ENCODE measurements around the gene FBXO46. TPM values are rescaled to one million over a fixed set of nuclear protein-coding genes. Genes with fewer than 3 reads are reported as not detected.

The FBXO46 gene
- total and polyA plus RNA-seq, 10 of the 15 experiments (the other 5 are each of a cell fraction or from before 2014, with no cell fraction given) = 2.5 to 61.5 (median 13.7) TPM

DNA sequence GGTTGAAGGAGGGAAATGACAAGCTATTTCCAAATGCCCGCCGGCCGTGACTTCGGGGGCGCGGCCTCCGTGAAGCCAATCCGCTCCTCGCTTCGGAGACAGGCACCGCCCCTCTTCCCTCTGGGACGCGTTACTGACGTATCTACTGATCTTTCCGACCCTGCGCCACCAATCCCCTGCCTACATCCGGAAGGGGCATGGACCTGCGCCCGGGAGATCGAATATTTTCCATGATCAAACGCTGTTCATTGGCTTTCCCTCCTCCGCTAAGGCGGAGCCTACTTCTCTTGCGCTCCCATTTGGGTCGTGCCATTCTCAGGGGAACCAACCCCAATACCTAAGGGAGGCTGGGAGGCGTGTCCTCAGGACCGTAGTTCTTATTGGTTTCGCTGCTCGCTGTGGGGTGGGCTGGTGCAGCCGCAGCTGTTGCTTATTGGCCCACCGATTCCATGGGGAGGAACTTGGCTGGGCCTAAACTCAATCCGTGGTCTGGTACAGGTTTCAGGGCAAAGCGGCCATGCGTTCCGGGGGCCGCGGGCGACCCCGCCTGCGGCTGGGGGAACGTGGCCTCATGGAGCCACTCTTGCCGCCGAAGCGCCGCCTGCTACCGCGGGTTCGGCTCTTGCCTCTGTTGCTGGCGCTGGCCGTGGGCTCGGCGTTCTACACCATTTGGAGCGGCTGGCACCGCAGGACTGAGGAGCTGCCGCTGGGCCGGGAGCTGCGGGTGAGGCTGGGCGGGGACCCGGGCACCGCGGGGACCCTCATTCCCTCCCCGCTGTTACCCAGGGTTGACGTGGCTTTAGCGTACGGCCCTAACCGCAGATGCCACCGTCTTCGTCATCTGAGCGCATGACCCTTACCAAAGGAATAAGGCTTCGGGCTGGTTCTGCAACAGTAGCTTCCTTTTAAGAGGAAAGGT lies 38.2 kb downstream of the FBXO46 start, which contains the start of gene QPCTL:
Gene QPCTL, plus strand, starts transcription at position 480 of the 919 bp plus-strand sequence. Its CDS starts 38 bp downstream, at position 518.
- FAIRE-seq = peak; percentile 100
- H3K9me3 ChIP-seq (replicated peaks; ENCODE audit: control insufficient read depth, insufficient read depth, low read length) = no peaks in the 10 kb centered on the region
- in situ Hi-C loops (cut with MboI) = no loop called here
- ChIA-PET POLR2A (interaction anchor here (0.6 to 4.8 kb wide), 25 partner anchors 10 to 693 kb away, joined by 3 to 54 read pairs (median 4); partner anchors contain the start of genes FBXO46, SIX5 and TRAPPC6A), SMC1A (ENCODE audit: uncharacterized antibody, unreplicated experiment) (interaction anchor here (0.6 to 4.5 kb wide), 23 partner anchors 9 to 214 kb away, joined by 3 to 31 read pairs (median 4); partner anchors contain the start of genes FBXO46 and GIPR), CTCF (interaction anchor here (0.6 to 4.6 kb wide), 33 partner anchors 12 to 576 kb away, joined by 3 to 73 read pairs (median 5); partner anchors contain the start of genes DMWD, EML2, FBXO46 and GIPR), RAD21 (ENCODE audit: unreplicated experiment) (interaction anchor here (0.6 to 3.2 kb wide), 22 partner anchors 10 to 317 kb away, joined by 3 to 41 read pairs (median 5); partner anchors contain the start of genes DMPK, DMWD, FBXO46 and GIPR)
- 1% methylated on average over 70 of the region's 70 CpGs for WGBS (ENCODE audit: insufficient coverage, insufficient replicate concordance, low lambda C conversion rate, missing lambda C conversion rate)
- intact Hi-C loops (cut with micrococcal nuclease; ENCODE audit: unreplicated experiment) = loop anchor here (5.0 kb wide), 2 partner anchors 75 to 110 kb away; partner anchors contain the start of genes OPA3 and SIX5
- peak; percentile 93 for ATAC-seq
- peak within 1 kb of the TSS; percentile 99 for H2AFZ ChIP-seq (ENCODE audit: control insufficient read depth, low read depth, low read length)
- peak within 1 kb of the TSS; percentile 97 for H3K4me2 ChIP-seq (ENCODE audit: control insufficient read depth, insufficient read depth)
- no peaks in the 10 kb centered on the region for H3K27me3 ChIP-seq (replicated peaks in 1 of 2; ENCODE audit: control insufficient read depth in 2 of 2, insufficient read depth in 2 of 2, low read length in 1 of 2)
- peak within 1 kb of the TSS; percentile 82 for H3K27ac ChIP-seq (ENCODE audit: control insufficient read depth, insufficient read depth)
- peaks cover 31% of the 10 kb centered on the region for H3K79me2 ChIP-seq (ENCODE audit: control insufficient read depth, insufficient read depth, low read length)
- peak within 1 kb of the TSS; percentile 76 for H3K4me3 ChIP-seq
- no peaks in the 10 kb centered on the region for H4K20me1 ChIP-seq (ENCODE audit: control insufficient read depth, insufficient read depth)
- peak within 1 kb of the TSS; percentile 92 for H3K9ac ChIP-seq (ENCODE audit: control insufficient read depth, insufficient read depth, low read length)
- peaks cover 5 to 28% of the 10 kb centered on the region in 2 experiments for H3K36me3 ChIP-seq (ENCODE audit: control insufficient read depth in 2 of 2, insufficient read depth in 2 of 2, low read length in 1 of 2)
- peak; percentile 100 for DNase-seq (ENCODE audit: low read depth, low spot score)
- no TSS peak for BruUV-seq (replicated peaks)
- H3K4me1 ChIP-seq (ENCODE audit: control insufficient read depth, insufficient read depth, low read length) = peaks cover 10% of the 10 kb centered on the region
- TF ChIP-seq LARP7 (IDR thresholded peaks at IDR 0.05) = peak; percentile 73
- no peak; the same call in 1 of the 2 replicates for TF ChIP-seq STAT1 (conservative IDR thresholded peaks at IDR 0.05)
- TF ChIP-seq JUNB (IDR thresholded peaks at IDR 0.05) = no peak
- peak; percentile 96 for TF ChIP-seq HDGF (IDR thresholded peaks at IDR 0.05)
- peak; percentile 83 for TF ChIP-seq MXI1 (IDR thresholded peaks at IDR 0.05; ENCODE audit: low read depth, low read length)
- TF ChIP-seq ZNF622 (IDR thresholded peaks at IDR 0.05) = no peak
- peak; percentile 56; the same call in 1 of the 2 replicates for TF ChIP-seq PML (IDR thresholded peaks at IDR 0.05; ENCODE audit: low read length)
- 0 out of 2 replicates have a peak, but pooled peaks have one; percentile 19 for TF ChIP-seq SMAD5 (IDR thresholded peaks at IDR 0.05; ENCODE audit: low read depth)
- TF ChIP-seq JUND (IDR thresholded peaks at IDR 0.05; ENCODE audit: low read depth, low read length) = 0 out of 2 replicates have a peak, but pooled peaks have one; percentile 15
- peak in 1 of 2 experiments; percentile 26; a peak in 2 of 4 replicates for TF ChIP-seq BHLHE40 (IDR thresholded peaks at IDR 0.05; ENCODE audit: borderline replicate concordance in 1 of 2, low read depth in 2 of 2, low read length in 1 of 2)
- TF ChIP-seq CHD4 (IDR thresholded peaks at IDR 0.05) = no peak
- TF ChIP-seq NFYA (IDR thresholded peaks at IDR 0.05; ENCODE audit: borderline replicate concordance, low read depth, low read length) = no peak; the same call in 1 of the 2 replicates
- TF ChIP-seq POLR2AphosphoS5 (IDR thresholded peaks at IDR 0.05; ENCODE audit: low read length) = peak; percentile 85
- TF ChIP-seq, protein P1, sequence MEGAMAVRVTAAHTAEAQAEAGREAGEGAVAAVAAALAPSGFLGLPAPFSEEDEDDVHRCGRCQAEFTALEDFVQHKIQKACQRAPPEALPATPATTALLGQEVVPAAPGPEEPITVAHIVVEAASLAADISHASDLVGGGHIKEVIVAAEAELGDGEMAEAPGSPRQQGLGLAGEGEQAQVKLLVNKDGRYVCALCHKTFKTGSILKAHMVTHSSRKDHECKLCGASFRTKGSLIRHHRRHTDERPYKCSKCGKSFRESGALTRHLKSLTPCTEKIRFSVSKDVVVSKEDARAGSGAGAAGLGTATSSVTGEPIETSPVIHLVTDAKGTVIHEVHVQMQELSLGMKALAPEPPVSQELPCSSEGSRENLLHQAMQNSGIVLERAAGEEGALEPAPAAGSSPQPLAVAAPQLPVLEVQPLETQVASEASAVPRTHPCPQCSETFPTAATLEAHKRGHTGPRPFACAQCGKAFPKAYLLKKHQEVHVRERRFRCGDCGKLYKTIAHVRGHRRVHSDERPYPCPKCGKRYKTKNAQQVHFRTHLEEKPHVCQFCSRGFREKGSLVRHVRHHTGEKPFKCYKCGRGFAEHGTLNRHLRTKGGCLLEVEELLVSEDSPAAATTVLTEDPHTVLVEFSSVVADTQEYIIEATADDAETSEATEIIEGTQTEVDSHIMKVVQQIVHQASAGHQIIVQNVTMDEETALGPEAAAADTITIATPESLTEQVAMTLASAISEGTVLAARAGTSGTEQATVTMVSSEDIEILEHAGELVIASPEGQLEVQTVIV (IDR thresholded peaks at IDR 0.05; ENCODE audit: borderline replicate concordance, partially characterized antibody) = no peak
- TF ChIP-seq STAT3 (IDR thresholded peaks at IDR 0.05; ENCODE audit: low read depth, low read length) = no peak
- TF ChIP-seq, protein P2, sequence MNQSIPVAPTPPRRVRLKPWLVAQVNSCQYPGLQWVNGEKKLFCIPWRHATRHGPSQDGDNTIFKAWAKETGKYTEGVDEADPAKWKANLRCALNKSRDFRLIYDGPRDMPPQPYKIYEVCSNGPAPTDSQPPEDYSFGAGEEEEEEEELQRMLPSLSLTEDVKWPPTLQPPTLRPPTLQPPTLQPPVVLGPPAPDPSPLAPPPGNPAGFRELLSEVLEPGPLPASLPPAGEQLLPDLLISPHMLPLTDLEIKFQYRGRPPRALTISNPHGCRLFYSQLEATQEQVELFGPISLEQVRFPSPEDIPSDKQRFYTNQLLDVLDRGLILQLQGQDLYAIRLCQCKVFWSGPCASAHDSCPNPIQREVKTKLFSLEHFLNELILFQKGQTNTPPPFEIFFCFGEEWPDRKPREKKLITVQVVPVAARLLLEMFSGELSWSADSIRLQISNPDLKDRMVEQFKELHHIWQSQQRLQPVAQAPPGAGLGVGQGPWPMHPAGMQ (IDR thresholded peaks at IDR 0.05; ENCODE audit: borderline replicate concordance) = no peak
